ENCODE measurements around the gene CELF2. TPM values are rescaled to one million over a fixed set of nuclear protein-coding genes. Genes with fewer than 3 reads are reported as not detected.
"Not testable (repeated sequence)": the region's sequence is repeated elsewhere in the genome, so short reads cannot be mapped to it uniquely, and the experiment has no call there.

CELF2 gene
- total RNA-seq, 4 donors from 2014 or later = 28.7 to 55.4 (median 35.0) TPM

- no peaks in the 10 kb centered on the region for H3K4me1 ChIP-seq
- no peak overlapping the region for H3K27ac ChIP-seq
- H3K9me3 ChIP-seq = no peaks in the 10 kb centered on the region
- no peak for DNase-seq
- H3K4me3 ChIP-seq (replicated peaks in 1 of 3) = no peak overlapping the region
- H3K36me3 ChIP-seq = no peaks in the 10 kb centered on the region
- 79 to 88% methylated on average over 2 of the region's 2 CpGs for WGBS, 2 donors
- H3K27me3 ChIP-seq = no peaks in the 10 kb centered on the region
- TF ChIP-seq CTCF (IDR thresholded peaks at IDR 0.05) = no peak
- TF ChIP-seq POLR2A (IDR thresholded peaks at IDR 0.05) = no peak
- intact Hi-C loops (cut with DNase I) = no loop called here
Observed at GRCh38 chr10:10994360-10994759, 23.3 kb upstream of the CELF2 start.

- intact Hi-C loops (cut with DNase I) = no loop called here
- H3K4me1 ChIP-seq = no peaks in the 10 kb centered on the region
- DNase-seq = no peak
- H3K27me3 ChIP-seq = no peaks in the 10 kb centered on the region
- H3K9me3 ChIP-seq = no peaks in the 10 kb centered on the region
- whole genome bisulfite sequencing, 2 donors = 89 to 93% methylated on average over 5 of the region's 5 CpGs
- H3K4me3 ChIP-seq (replicated peaks in 1 of 3) = no peak overlapping the region
- H3K36me3 ChIP-seq = no peaks in the 10 kb centered on the region
- no peak overlapping the region for H3K27ac ChIP-seq
- no peak for TF ChIP-seq POLR2A (IDR thresholded peaks at IDR 0.05)
Observed at GRCh38 chr10:10995120-10995519, 22.6 kb upstream of the CELF2 start.

- TF ChIP-seq POLR2A (IDR thresholded peaks at IDR 0.05) = no peak
- no peak for TF ChIP-seq CTCF (IDR thresholded peaks at IDR 0.05)
- no peaks in the 10 kb centered on the region for H3K27me3 ChIP-seq
Observed at GRCh38 chr10:10996966-10997620, 20.6 kb upstream of the CELF2 start.

GRCh38 chr10:10999501-10999900 is 18.2 kb upstream of the CELF2 start:
- H3K4me3 ChIP-seq (replicated peaks in 1 of 3); DNase-seq; H3K27me3 ChIP-seq; H3K4me1 ChIP-seq; H3K36me3 ChIP-seq; H3K9me3 ChIP-seq; H3K27ac ChIP-seq; intact Hi-C loops (cut with DNase I): not testable (repeated sequence)
- 94 to 96% methylated on average over 4 of the region's 4 CpGs for WGBS, 2 donors

More at GRCh38 chr10:10996966-10997620, 20.6 kb upstream of the CELF2 start:
- Histone ChIP-seq H3K4me3 (replicated peaks in 1 of 3) (no peak overlapping the region), H3K36me3 (no peaks in the 10 kb centered on the region), H3K9me3 (no peaks in the 10 kb centered on the region), H3K27ac (no peak overlapping the region), H3K4me1 (no peaks in the 10 kb centered on the region)
- no peak for DNase-seq
- WGBS, 2 donors = 77 to 86% methylated on average over 7 of the region's 7 CpGs
- intact Hi-C loops (cut with DNase I) = no loop called here

- no peaks in the 10 kb centered on the region for H3K27me3 ChIP-seq
- no peaks in the 10 kb centered on the region for H3K4me1 ChIP-seq
- whole genome bisulfite sequencing, 2 donors = 90 to 92% methylated on average over 5 of the region's 5 CpGs
- no peaks in the 10 kb centered on the region for H3K36me3 ChIP-seq
- no peak overlapping the region for H3K4me3 ChIP-seq (replicated peaks in 1 of 3)
- DNase-seq = no peak
- intact Hi-C loops (cut with DNase I) = no loop called here
- no peak overlapping the region for H3K27ac ChIP-seq
- no peak for TF ChIP-seq POLR2A (IDR thresholded peaks at IDR 0.05)
- no peak for TF ChIP-seq CTCF (IDR thresholded peaks at IDR 0.05)
- H3K9me3 ChIP-seq = no peaks in the 10 kb centered on the region
Observed at GRCh38 chr10:11002485-11002884, 15.2 kb upstream of the CELF2 start.

GRCh38 chr10:11002916-11003315 is 14.8 kb upstream of the CELF2 start:
- H3K27me3 ChIP-seq = no peaks in the 10 kb centered on the region
- no peaks in the 10 kb centered on the region for H3K9me3 ChIP-seq
- H3K4me3 ChIP-seq (replicated peaks in 1 of 3) = no peak overlapping the region
- TF ChIP-seq CTCF (IDR thresholded peaks at IDR 0.05) = no peak
- TF ChIP-seq POLR2A (IDR thresholded peaks at IDR 0.05) = no peak
- no peaks in the 10 kb centered on the region for H3K36me3 ChIP-seq
- WGBS, 2 donors = 88 to 89% methylated on average over 3 of the region's 3 CpGs
- intact Hi-C loops (cut with DNase I) = no loop called here
- H3K27ac ChIP-seq = no peak overlapping the region
- H3K4me1 ChIP-seq = no peaks in the 10 kb centered on the region
- DNase-seq = no peak

Measured in thyroid gland (tissue), 4 donors.